Measurements from ENCODE around the gene TESK1. TPM values are rescaled to one million over a fixed set of nuclear protein-coding genes. Genes with fewer than 3 reads are reported as not detected.

Gene TESK1
- total RNA-seq, 1 donor from 2014 or later: 12.5 TPM

Small RNA genes lying within 50 kb of the gene (small RNA-seq; reads per million reads assigned to genes)
- gene MIR4667 (ENCODE audit: low replicate concordance) (not detected), gene RMRP (ENCODE audit: low replicate concordance) (not detected), gene RPS29P17 (ENCODE audit: low replicate concordance) (not detected)

Other genes with a start within 250 kb of the TESK1 start
- gene RUSC2, start 115.2 kb upstream of the TESK1 start, total RNA-seq: 45.2 TPM
- gene CD72, start 13.2 kb downstream of the TESK1 start, total RNA-seq: 0.49 TPM
- not detected for gene SIT1, start 45.7 kb downstream of the TESK1 start, total RNA-seq
- 65,531 TPM for gene RMRP, start 52.8 kb downstream of the TESK1 start, total RNA-seq
- 7.9 TPM for gene CCDC107, start 53.0 kb downstream of the TESK1 start, total RNA-seq
- gene ARHGEF39, start 59.9 kb downstream of the TESK1 start, total RNA-seq: 0.25 TPM
- gene CA9, start 68.7 kb downstream of the TESK1 start, total RNA-seq: 0.98 TPM
- gene TPM2, start 84.7 kb downstream of the TESK1 start, total RNA-seq: 12.0 TPM
- 21.6 TPM for gene TLN1, start 126.9 kb downstream of the TESK1 start, total RNA-seq
- 23.6 TPM for gene CREB3, start 127.4 kb downstream of the TESK1 start, total RNA-seq
- 47.9 TPM for gene GBA2, start 144.0 kb downstream of the TESK1 start, total RNA-seq
- 11.3 TPM for gene RGP1, start 144.0 kb downstream of the TESK1 start, total RNA-seq
- not detected for gene MSMP, start 149.0 kb downstream of the TESK1 start, total RNA-seq
- 15.2 TPM for gene NPR2, start 186.3 kb downstream of the TESK1 start, total RNA-seq
- gene SPAG8, start 207.0 kb downstream of the TESK1 start, total RNA-seq: 2.0 TPM
- gene HINT2, start 209.8 kb downstream of the TESK1 start, total RNA-seq: 11.1 TPM
- gene FAM221B, start 223.5 kb downstream of the TESK1 start, total RNA-seq: not detected
- gene TMEM8B, start 224.0 kb downstream of the TESK1 start, total RNA-seq: 8.4 TPM